CD14-positive monocyte (primary cell): ENCODE measurements around the gene ACIN1. TPM values are rescaled to one million over a fixed set of nuclear protein-coding genes. Genes with fewer than 3 reads are reported as not detected.
A peak's percentile ranks its signal among the peaks of the same experiment; 100 is the strongest.

Source experiments
- DNase-seq, 3 donors: peaks; one replicate each; pipeline ENCODE4 v3.0.0-alpha.2; 2011 to 2022
- H2AFZ ChIP-seq: 2 replicates; pipeline ENCODE4 v1.6.0; 2012; ENCODE audit warnings: mild to moderate bottlenecking, low read depth, low read length, inconsistent platforms; ENCODE audit not compliant: insufficient read depth, poor library complexity, severe bottlenecking
- H3K27ac ChIP-seq, 2 donors: 1 replicate in 1 of 2; 2 replicates in 1 of 2; pipeline ENCODE4 v1.5.1; 2012 to 2013; ENCODE audit warnings: low read length in 2 of 2, control low read depth in 1 of 2, inconsistent platforms in 1 of 2, low read depth in 1 of 2, mild to moderate bottlenecking in 1 of 2
- H3K27me3 ChIP-seq, 2 donors: one replicate each; pipeline versions ENCODE4 v1.6.0 to v1.6.1; 2011 to 2013; ENCODE audit warnings: low read length in 2 of 2; ENCODE audit not compliant: control insufficient read depth in 2 of 2, insufficient read depth in 2 of 2
- H3K36me3 ChIP-seq, 2 donors: replicated peaks in 1 of 2; 1 replicate in 1 of 2; 2 replicates in 1 of 2; pipeline versions ENCODE4 v1.5.1 to v1.6.1; 2012 to 2013; ENCODE audit warnings: low read length in 2 of 2, control low read depth in 1 of 2, inconsistent platforms in 1 of 2, mild to moderate bottlenecking in 1 of 2; ENCODE audit not compliant: insufficient read depth in 2 of 2, control insufficient read depth in 1 of 2
- H3K4me1 ChIP-seq, 2 donors: 1 replicate in 1 of 2; 2 replicates in 1 of 2; pipeline versions ENCODE4 v1.5.1 to v1.6.1; 2012 to 2013; ENCODE audit warnings: low read length in 2 of 2, control low read depth in 1 of 2, inconsistent platforms in 1 of 2, mild to moderate bottlenecking in 1 of 2, moderate library complexity in 1 of 2; ENCODE audit not compliant: insufficient read depth in 2 of 2, control insufficient read depth in 1 of 2
- H3K4me2 ChIP-seq: replicated peaks from 2 replicates; pipeline ENCODE3; 2012; ENCODE audit warnings: low read length, moderate library complexity, mild to moderate bottlenecking; ENCODE audit not compliant: poor library complexity, severe bottlenecking; ENCODE audit errors: extremely low read depth
- H3K4me3 ChIP-seq, 3 experiments: fragments of 200-600 bp in 1 of 3; sonication (generic) in 1 of 3; replicated peaks in 1 of 3; 1 replicate in 2 of 3; 2 replicates in 1 of 3; pipeline ENCODE4 v1.5.1; 2011 to 2013; ENCODE audit warnings: low read length in 3 of 3, mild to moderate bottlenecking in 3 of 3, control low read depth in 2 of 3, low read depth in 2 of 3, inconsistent platforms in 1 of 3, moderate library complexity in 1 of 3
- H3K79me2 ChIP-seq: 2 replicates; pipeline ENCODE4 v1.6.0; 2012; ENCODE audit warnings: mild to moderate bottlenecking, control low read depth, inconsistent platforms, low read length, moderate library complexity; ENCODE audit not compliant: insufficient read depth
- H3K9ac ChIP-seq: 2 replicates; pipeline ENCODE4 v1.6.0; 2017; ENCODE audit warnings: low read length, mild to moderate bottlenecking; ENCODE audit not compliant: insufficient read depth, poor library complexity, severe bottlenecking
- H3K9me3 ChIP-seq, 2 donors: replicated peaks in 1 of 2; 1 replicate in 1 of 2; 2 replicates in 1 of 2; pipeline versions ENCODE4 v1.5.1 to v1.6.1; 2012 to 2013; ENCODE audit warnings: low read length in 2 of 2, control low read depth in 1 of 2; ENCODE audit not compliant: control insufficient read depth in 1 of 2, insufficient read depth in 1 of 2
- H4K20me1 ChIP-seq: 2 replicates; pipeline ENCODE4 v1.6.0; 2012; ENCODE audit warnings: mild to moderate bottlenecking, low read length, control low read depth, moderate library complexity; ENCODE audit not compliant: insufficient read depth
- H3K27ac Mint-ChIP-seq, 7 donors: one replicate each; pipeline ENCODE4 v1.8.0; 2020; ENCODE audit warnings: mild to moderate bottlenecking in 7 of 7, mixed read lengths in 7 of 7, moderate library complexity in 6 of 7, inconsistent platforms in 2 of 7
- H3K27me3 Mint-ChIP-seq, 3 donors: one replicate each; pipeline ENCODE4 v1.8.0; 2021 to 2022; ENCODE audit warnings: low read depth in 3 of 3, mild to moderate bottlenecking in 3 of 3, mixed read lengths in 3 of 3, moderate library complexity in 3 of 3, inconsistent platforms in 1 of 3
- H3K36me3 Mint-ChIP-seq, 2 donors: one replicate each; pipeline ENCODE4 v1.8.0; 2020; ENCODE audit warnings: mixed read lengths in 2 of 2, inconsistent platforms in 1 of 2, mild to moderate bottlenecking in 1 of 2
- H3K4me1 Mint-ChIP-seq: one replicate; pipeline ENCODE4 v1.8.0; 2020; ENCODE audit warnings: mild to moderate bottlenecking, mixed read lengths
- H3K4me3 Mint-ChIP-seq, 2 donors: one replicate each; pipeline ENCODE4 v1.8.0; 2020; ENCODE audit warnings: mild to moderate bottlenecking in 2 of 2, mixed read lengths in 2 of 2, moderate library complexity in 1 of 2
- H3K9me3 Mint-ChIP-seq, 7 donors: one replicate each; pipeline ENCODE4 v1.8.0; 2020 to 2022; ENCODE audit warnings: mixed read lengths in 7 of 7, mild to moderate bottlenecking in 6 of 7, moderate library complexity in 6 of 7, inconsistent platforms in 2 of 7
- CTCF ChIP-seq: fragments of 200-600 bp; IDR thresholded peaks from one replicate; pipeline ENCODE4 v1.8.0; 2022; ENCODE audit warnings: antibody characterized with exemption, mild to moderate bottlenecking
- WGBS: methylation state at CpG from one replicate; pipeline ENCODE4 v1.1.5; 2013; ENCODE audit warnings: missing lambda C conversion rate; ENCODE audit not compliant: insufficient coverage; 5-methylcytosine and 5-hydroxymethylcytosine counted together
- intact Hi-C, 2 donors: fragments of 100-400 bp; cut with micrococcal nuclease; formaldehyde crosslinking; loops; one replicate each; pipeline versions ENCODE4 v1.15.0 to v1.15.1; 2023
- polyA plus RNA-seq, 3 donors: library from polyadenylated mRNA; depleted of rRNA in 1 of 3; unstranded in 2 of 3; stranded (reverse) in 1 of 3; fragments of 300-500 nt in 2 of 3; fragments of >200 nt in 1 of 3; fragmentation: Illumina TruSeq in 2 of 3; gene quantifications; 1 replicate in 2 of 3; 2 replicates in 1 of 3; pipeline ENCODE4 v1.2.3, GENCODE V29; 2012 to 2021

ACIN1 gene
- polyA plus RNA-seq, 3 donors: 2.8 to 159 (median 5.4) TPM

GRCh38 chr14:23074906-23075305 lies 20.0 kb downstream of the ACIN1 start:
- Histone ChIP-seq H3K4me2 (no peak overlapping the region), H4K20me1 (peaks cover 42% of the 10 kb centered on the region), H3K9ac (no peak overlapping the region), H3K4me1 (peaks cover 44 to 52% of the 10 kb centered on the region in 2 donors), H2AFZ (no peak overlapping the region), H3K27ac (no peak overlapping the region), H3K36me3 (peaks cover 72 to 79% of the 10 kb centered on the region in 2 donors), H3K79me2 (peaks cover 79% of the 10 kb centered on the region), H3K27me3 (no peaks in the 10 kb centered on the region), H3K9me3 (no peaks in the 10 kb centered on the region), H3K4me3 (no peak overlapping the region)
- no peak for DNase-seq
- Mint-ChIP-seq H3K27ac (no peak overlapping the region), H3K27me3 (no peaks in the 10 kb centered on the region), H3K4me1 (peaks cover 43% of the 10 kb centered on the region), H3K36me3 (peaks cover 69 to 71% of the 10 kb centered on the region in 2 donors), H3K9me3 (no peaks in the 10 kb centered on the region), H3K4me3 (no peak overlapping the region)
- intact Hi-C loops: loop anchor here in 1 of 2 donors (5.0 kb wide), 2 partner anchors 37 to 107 kb away; partner anchors contain the start of gene SLC7A8
- TF ChIP-seq CTCF: no peak
- WGBS: no CpG with 5 or more reads among the region's 1 CpG

- H3K4me3 ChIP-seq: peak overlapping the region in 1 of 3 experiments; percentile 87
- H3K9ac ChIP-seq: peak overlapping the region; percentile 60
- TF ChIP-seq CTCF: no peak
- Mint-ChIP-seq H3K27ac (peak overlapping the region; percentile 67 to 96 (median 88)), H3K36me3 (peaks cover 68 to 70% of the 10 kb centered on the region in 2 donors), H3K27me3 (no peaks in the 10 kb centered on the region), H3K4me1 (peaks cover 35% of the 10 kb centered on the region), H3K9me3 (no peaks in the 10 kb centered on the region), H3K4me3 (peak overlapping the region; percentile 97 to 98)
- WGBS: 87% methylated on average over 3 of the region's 5 CpGs
- H3K27ac ChIP-seq: peak overlapping the region in 1 of 2 donors; percentile 75
- intact Hi-C loops: no loop called here
- H3K9me3 ChIP-seq: no peaks in the 10 kb centered on the region
- H3K27me3 ChIP-seq: no peaks in the 10 kb centered on the region
- peaks cover 31 to 39% of the 10 kb centered on the region in 2 donors for H3K4me1 ChIP-seq
- DNase-seq: no peak
- H3K79me2 ChIP-seq: peaks cover 84% of the 10 kb centered on the region
- peak overlapping the region; percentile 71 for H3K4me2 ChIP-seq
- H4K20me1 ChIP-seq: peaks cover 67% of the 10 kb centered on the region
- H3K36me3 ChIP-seq: peaks cover 64 to 77% of the 10 kb centered on the region in 2 donors
- H2AFZ ChIP-seq: no peak overlapping the region
Measured at GRCh38 chr14:23071921-23072539, 22.9 kb downstream of the ACIN1 start.
